ENCODE data around the gene ATXN7L2.
"Not testable (repeated sequence)": the region's sequence is repeated elsewhere in the genome, so short reads cannot be mapped to it uniquely, and the experiment has no call there.

The ATXN7L2 gene

GRCh38 chr1:109468061-109468460, 15.6 kb upstream of the ATXN7L2 start:
- no peak overlapping the region for H3K4me3 ChIP-seq (ENCODE audit: low read length)
- no peak for TF ChIP-seq ZNF274 (IDR thresholded peaks at IDR 0.05; ENCODE audit: low read depth, low read length)

DNA sequence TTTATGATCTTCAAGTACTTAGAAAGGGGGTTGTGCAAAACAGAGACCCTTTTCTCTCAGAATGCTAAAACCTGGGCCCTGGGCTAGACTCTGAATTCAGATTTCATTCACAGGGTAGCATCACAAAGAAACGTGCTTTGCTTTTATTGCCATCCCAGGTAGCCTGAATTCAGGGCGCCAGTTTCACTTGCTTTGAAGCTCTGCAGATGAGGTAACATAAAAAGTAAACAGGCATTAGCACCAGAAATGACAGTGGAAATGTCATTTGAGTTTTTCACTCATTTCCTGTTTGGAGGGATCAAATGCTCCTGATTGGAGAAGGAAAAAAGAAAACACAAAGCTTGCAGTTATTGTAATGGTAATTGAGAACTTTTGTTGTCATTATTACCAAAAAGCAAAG, 14.8 kb upstream of the ATXN7L2 start:
- no peak for TF ChIP-seq ZNF274 (IDR thresholded peaks at IDR 0.05; ENCODE audit: low read depth, low read length)
- H3K4me3 ChIP-seq (ENCODE audit: low read length), result no peak overlapping the region

DNA sequence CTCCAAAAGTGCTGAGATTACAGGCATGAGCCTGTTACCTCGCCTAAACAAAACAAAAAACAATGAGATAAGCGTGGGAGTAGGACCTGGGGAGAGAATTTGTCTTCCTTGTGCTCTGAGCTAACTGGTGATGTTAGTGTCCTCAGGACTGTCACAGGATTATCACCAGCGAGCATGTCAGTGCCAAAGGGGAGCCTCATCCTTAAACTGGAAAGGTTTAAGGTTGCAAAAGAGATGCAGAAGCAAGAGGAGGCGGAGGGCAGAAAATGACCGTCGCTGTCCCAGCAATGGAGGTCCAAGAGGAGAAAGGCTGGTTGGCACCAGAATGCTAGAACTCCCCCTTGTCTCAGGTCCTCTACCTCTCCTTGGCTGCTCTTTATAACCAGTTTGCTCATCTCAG, 13.5 kb upstream of the ATXN7L2 start:
- H3K4me3 ChIP-seq (ENCODE audit: low read length), result no peak overlapping the region
- TF ChIP-seq ZNF274 (IDR thresholded peaks at IDR 0.05; ENCODE audit: low read depth, low read length), result no peak

DNA sequence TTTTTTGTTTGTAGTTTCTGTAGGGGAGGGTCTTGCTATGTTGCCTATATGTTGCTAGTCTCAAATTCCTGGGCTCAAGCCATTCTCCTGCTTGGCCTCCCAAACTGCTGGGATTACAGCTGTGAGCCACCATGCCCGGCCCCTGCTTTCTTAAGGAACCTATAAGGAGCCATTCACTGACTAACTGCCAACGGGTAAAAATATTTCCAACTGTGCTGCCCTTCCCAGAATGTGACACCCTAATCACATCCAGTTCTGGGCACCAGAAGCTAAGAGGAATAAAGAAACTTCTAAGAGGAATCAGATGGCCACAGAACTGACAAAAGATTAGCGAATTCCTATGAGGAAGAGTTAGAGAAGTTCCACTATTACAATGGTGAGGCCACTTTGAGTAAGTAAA, 10.9 kb upstream of the ATXN7L2 start:
- no peak overlapping the region for H3K4me3 ChIP-seq (ENCODE audit: low read length)
- no peak for TF ChIP-seq ZNF274 (IDR thresholded peaks at IDR 0.05; ENCODE audit: low read depth, low read length)

DNA sequence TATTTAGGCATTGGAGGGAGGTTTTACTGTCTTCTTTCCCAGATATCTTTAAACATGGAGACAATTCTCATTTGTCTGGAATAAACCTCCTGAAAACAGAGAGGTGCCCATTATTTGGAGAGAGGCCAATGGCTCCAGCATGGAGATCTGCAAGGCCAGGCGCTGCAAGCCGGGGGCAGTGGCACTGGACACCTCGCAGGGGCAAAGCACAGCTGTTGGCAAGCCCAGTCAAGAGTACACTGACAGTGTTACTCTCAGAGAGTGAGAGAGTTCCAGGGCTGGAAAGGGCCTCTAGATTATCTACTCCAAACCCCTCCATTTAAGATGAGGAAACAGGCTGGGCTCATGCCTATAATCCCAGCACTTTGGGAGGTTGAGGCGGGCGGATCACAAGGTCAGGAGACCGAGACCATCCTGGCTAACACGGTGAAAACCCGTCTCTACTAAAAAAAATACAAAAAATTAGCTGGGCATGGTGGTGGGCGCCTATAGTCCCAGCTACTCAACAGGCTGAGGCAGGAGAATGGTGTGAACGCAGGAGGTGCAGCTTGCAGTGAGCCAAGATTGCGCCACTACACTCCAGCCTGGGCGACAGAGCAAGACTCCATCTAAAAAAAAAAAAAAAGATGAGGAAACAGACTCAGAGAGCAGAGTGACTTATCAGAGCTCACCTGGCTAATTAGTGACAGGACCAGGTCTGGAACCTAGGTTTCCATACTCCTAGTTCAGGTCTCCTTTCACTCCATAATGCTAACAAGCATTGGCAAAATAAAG, 10.2 kb upstream of the ATXN7L2 start:
- not testable (repeated sequence) for H3K4me3 ChIP-seq (ENCODE audit: low read length)

DNA sequence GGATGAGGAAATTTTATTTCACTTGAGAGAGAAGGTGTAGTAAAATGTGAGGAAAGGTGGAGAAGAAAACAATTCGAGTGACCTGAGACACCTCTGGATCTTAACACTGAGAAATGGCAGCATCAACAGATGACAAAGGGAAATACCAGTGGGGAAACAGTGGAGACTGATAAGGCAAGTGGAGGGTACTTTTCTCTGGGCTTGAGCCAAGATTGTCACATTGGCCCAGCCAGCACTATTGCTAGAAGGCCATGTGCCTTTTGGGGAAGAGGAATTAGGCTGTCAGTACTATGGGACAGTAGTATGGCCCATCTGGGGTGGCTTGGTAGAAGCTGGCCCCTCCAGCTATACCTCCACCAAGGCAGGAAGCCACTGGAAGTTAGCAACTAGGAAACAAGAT, 9.0 kb upstream of the ATXN7L2 start:
- TF ChIP-seq ZNF274 (IDR thresholded peaks at IDR 0.05; ENCODE audit: low read depth, low read length), result no peak
- no peak overlapping the region for H3K4me3 ChIP-seq (ENCODE audit: low read length)

DNA sequence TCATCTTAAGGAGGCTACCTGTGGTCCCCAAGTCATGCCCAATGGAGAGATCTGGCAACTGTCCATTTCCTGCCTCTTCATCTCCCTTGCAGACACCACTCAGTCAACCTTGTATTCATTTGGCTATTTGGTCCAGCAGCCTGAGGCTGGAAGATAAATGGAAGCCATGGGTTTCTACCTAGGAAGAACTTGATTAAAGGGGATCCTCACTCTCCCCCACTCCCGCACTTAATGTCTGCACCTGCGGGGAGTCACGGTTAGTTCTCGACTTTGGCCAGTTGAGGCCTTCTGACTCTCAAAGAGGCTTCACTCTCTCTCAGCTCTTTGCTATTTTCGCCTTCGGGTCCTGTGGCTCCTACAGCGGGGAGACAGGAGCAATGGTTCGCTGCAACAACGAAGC, 8.4 kb upstream of the ATXN7L2 start:
- no peak for TF ChIP-seq ZNF274 (IDR thresholded peaks at IDR 0.05; ENCODE audit: low read depth, low read length)
- H3K4me3 ChIP-seq (ENCODE audit: low read length), result no peak overlapping the region

DNA sequence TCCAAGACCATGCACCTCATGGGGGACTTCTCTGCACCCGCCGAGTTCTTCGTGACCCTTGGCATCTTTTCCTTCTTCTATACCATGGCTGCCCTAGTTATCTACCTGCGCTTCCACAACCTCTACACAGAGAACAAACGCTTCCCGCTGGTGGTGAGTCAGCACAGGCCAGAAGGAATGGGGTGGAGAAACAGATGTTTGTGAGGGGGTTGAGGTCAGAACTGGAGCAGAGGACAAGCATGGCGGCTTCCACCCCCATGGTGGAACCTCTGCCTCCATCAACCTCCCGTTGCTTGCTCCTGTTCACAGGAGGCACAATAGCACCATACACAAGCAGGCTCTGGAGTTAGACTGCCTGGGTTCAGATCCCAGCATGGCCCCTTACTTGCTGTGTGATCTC, 6.9 kb upstream of the ATXN7L2 start:
- H3K4me3 ChIP-seq (ENCODE audit: low read length), result no peak overlapping the region
- no peak for TF ChIP-seq ZNF274 (IDR thresholded peaks at IDR 0.05; ENCODE audit: low read depth, low read length)

DNA sequence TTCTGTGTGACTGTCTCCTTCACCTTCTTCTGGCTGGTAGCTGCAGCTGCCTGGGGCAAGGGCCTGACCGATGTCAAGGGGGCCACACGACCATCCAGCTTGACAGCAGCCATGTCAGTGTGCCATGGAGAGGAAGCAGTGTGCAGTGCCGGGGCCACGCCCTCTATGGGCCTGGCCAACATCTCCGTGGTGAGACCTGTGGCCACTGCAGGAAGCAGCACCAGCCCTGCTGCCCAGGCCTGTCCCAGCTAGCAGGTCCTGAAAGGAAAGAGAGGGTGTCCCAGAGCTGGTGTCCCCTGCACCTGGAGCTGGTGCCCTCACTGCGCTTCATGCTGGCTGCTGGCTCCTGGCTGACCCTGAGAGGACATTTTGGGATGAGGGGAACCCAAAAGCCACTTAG, 5.9 kb upstream of the ATXN7L2 start:
- H3K4me3 ChIP-seq (ENCODE audit: low read length), result no peak overlapping the region
- TF ChIP-seq ZNF274 (IDR thresholded peaks at IDR 0.05; ENCODE audit: low read depth, low read length), result no peak

DNA sequence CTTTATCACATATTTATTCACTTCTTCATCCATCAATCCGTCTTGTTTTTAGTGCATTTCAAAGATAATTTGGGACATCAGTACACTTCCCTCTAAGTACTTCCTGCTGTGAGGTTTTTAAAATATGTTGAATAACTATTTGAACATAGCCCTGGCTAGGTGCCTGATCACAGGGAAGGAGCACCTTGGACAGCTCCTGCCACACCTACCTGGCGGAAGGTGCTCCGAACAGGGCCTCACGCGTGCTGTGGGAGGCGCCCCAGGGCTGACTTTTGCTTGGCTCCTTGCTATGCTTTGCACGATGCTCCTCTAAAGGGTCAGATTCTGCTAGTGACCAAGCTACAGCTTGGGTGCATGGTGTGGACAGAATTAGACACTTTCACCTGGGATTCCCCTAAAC, 4.9 kb upstream of the ATXN7L2 start:
- TF ChIP-seq ZNF274 (IDR thresholded peaks at IDR 0.05; ENCODE audit: low read depth, low read length), result no peak
- no peak overlapping the region for H3K4me3 ChIP-seq (ENCODE audit: low read length)

GRCh38 chr1:109479311-109479710, 4.4 kb upstream of the ATXN7L2 start:
- no peak for TF ChIP-seq ZNF274 (IDR thresholded peaks at IDR 0.05; ENCODE audit: low read depth, low read length)

DNA sequence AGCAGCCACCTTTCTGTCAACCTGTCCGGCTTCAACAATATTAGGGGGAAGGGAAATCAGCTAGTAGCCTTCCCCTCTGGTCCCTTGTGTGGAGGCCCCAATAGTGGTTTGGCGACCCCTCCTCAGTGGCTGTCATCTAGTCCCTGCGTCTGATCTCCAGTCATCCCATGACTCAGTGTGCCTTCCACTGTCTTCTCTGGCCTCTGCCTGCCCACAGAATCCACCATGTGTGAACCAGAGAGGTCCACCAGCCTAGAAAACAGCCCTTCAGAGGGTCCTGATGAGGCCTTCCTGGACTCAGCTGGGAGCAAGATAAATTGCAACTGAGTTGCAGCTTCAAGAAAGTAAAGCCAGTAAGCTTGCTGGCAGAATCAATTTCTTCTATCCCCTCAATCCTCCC, 3.8 kb upstream of the ATXN7L2 start:
- no peak for TF ChIP-seq ZNF274 (IDR thresholded peaks at IDR 0.05; ENCODE audit: low read depth, low read length)

More at GRCh38 chr1:109479311-109479710, 4.4 kb upstream of the ATXN7L2 start:
- no peak overlapping the region for H3K4me3 ChIP-seq (ENCODE audit: low read length)

GRCh38 chr1:109481646-109482045, 2.1 kb upstream of the ATXN7L2 start:
- no peak overlapping the region for H3K4me3 ChIP-seq (ENCODE audit: low read length)
- no peak for TF ChIP-seq ZNF274 (IDR thresholded peaks at IDR 0.05; ENCODE audit: low read depth, low read length)

More for the DNA sequence above, 3.8 kb upstream of the ATXN7L2 start:
- H3K4me3 ChIP-seq (ENCODE audit: low read length), result no peak overlapping the region

- H3K4me3 ChIP-seq (ENCODE audit: low read length), result no peak overlapping the region
- TF ChIP-seq ZNF274 (IDR thresholded peaks at IDR 0.05; ENCODE audit: low read depth, low read length), result no peak
These were observed 1.5 kb upstream of the ATXN7L2 start for GRCh38 chr1:109482242-109482641.

GRCh38 chr1:109482791-109483671, 674 bp upstream of the ATXN7L2 start:
- H3K4me3 ChIP-seq (ENCODE audit: low read length), result peak overlapping the region; percentile 62; the same call in 1 of the 2 replicates

More at GRCh38 chr1:109482791-109483671, 674 bp upstream of the ATXN7L2 start:
- TF ChIP-seq ZNF274 (IDR thresholded peaks at IDR 0.05; ENCODE audit: low read depth, low read length), result no peak
